Ectodermal cell (in vitro differentiated cells): ENCODE measurements around the gene CPS1.

Experiments
- H3K27ac ChIP-seq: 2 replicates; pipeline ENCODE4 v1.7.0; 2013; ENCODE audit warnings: mild to moderate bottlenecking, low read depth, low read length; ENCODE audit not compliant: insufficient read depth, poor library complexity, severe bottlenecking
- H3K27me3 ChIP-seq: 2 replicates; pipeline ENCODE4 v1.7.0; 2013; ENCODE audit warnings: mild to moderate bottlenecking, low read length; ENCODE audit not compliant: insufficient read depth, control insufficient read depth, poor library complexity, severe bottlenecking
- H3K36me3 ChIP-seq: one replicate; pipeline ENCODE4 v1.7.0; 2013; ENCODE audit warnings: low read length; ENCODE audit not compliant: control insufficient read depth, insufficient read depth
- H3K4me1 ChIP-seq: one replicate; pipeline ENCODE4 v1.7.0; 2013; ENCODE audit warnings: low read length; ENCODE audit not compliant: control insufficient read depth, insufficient read depth
- H3K4me3 ChIP-seq: 2 replicates; pipeline ENCODE4 v1.7.0; 2013; ENCODE audit warnings: low read depth, low read length, control low read depth; ENCODE audit not compliant: insufficient read depth
- H3K9me3 ChIP-seq: 2 replicates; pipeline ENCODE4 v1.7.0; 2013; ENCODE audit warnings: mild to moderate bottlenecking, low read length, moderate library complexity; ENCODE audit not compliant: control insufficient read depth
- WGBS, 2 experiments: methylation state at CpG; one replicate each; pipeline ENCODE4 v1.1.7; 2013; ENCODE audit warnings: missing lambda C conversion rate in 2 of 2; 5-methylcytosine and 5-hydroxymethylcytosine counted together

Gene CPS1

DNA sequence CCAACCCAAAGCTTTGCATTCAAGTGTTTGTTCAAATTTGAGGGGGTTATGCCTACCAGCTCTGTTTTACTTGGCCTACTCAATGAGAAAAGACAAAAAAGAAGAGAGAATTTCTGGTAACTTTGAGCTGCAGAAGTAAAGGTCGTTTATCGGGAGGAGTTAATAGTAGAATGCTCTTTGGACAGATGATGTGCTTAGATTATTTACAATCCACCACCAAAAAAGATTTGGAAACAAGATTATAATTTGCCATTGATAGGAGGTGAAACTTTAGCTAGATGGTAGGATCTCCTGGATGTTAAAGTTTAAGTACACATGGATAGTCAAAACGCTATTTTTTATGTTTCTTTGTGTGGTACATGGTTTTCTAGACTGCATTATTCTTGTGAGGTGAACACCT lies 24.9 kb upstream of the CPS1 start:
- Histone ChIP-seq H3K27ac (no peak overlapping the region), H3K9me3 (no peaks in the 10 kb centered on the region), H3K27me3 (no peaks in the 10 kb centered on the region), H3K4me3 (no peak overlapping the region), H3K36me3 (no peaks in the 10 kb centered on the region), H3K4me1 (peaks cover 7% of the 10 kb centered on the region)
- WGBS, 2 experiments: 92 to 100% methylated on average over 3 of the region's 3 CpGs

GRCh38 chr2:210533389-210533788 lies 23.0 kb upstream of the CPS1 start:
- Histone ChIP-seq H3K9me3 (no peaks in the 10 kb centered on the region), H3K27me3 (no peaks in the 10 kb centered on the region), H3K27ac (no peak overlapping the region), H3K36me3 (no peaks in the 10 kb centered on the region), H3K4me3 (no peak overlapping the region), H3K4me1 (peaks cover 7% of the 10 kb centered on the region)
- WGBS, 2 experiments: 92 to 100% methylated on average over 2 of the region's 2 CpGs

DNA sequence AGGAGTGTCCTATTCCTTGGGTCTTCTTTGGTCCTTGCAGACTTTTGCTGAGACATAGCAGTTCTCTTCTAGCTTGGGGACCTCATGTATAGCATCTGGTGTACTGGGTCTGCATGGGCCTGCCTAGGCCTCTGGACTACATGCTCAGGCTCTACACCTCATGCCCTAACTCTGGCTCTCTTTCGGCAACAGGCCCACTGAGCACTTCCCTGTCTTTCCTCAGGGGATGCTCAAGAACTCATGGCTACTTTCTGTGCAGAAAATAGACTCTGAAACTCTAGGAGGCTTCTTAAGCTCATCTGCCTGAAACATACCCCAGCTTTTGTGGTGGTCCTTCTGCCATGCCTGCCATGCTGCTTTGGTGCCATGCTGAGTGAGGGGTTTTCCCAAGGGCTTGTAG lies 21.5 kb upstream of the CPS1 start:
- Histone ChIP-seq H3K9me3 (no peaks in the 10 kb centered on the region), H3K27me3 (no peaks in the 10 kb centered on the region), H3K27ac (no peak overlapping the region), H3K4me3 (no peak overlapping the region), H3K4me1 (peaks cover 7% of the 10 kb centered on the region), H3K36me3 (no peaks in the 10 kb centered on the region)
- WGBS, 2 experiments: 80 to 94% methylated on average over 1 of the region's 1 CpG

DNA sequence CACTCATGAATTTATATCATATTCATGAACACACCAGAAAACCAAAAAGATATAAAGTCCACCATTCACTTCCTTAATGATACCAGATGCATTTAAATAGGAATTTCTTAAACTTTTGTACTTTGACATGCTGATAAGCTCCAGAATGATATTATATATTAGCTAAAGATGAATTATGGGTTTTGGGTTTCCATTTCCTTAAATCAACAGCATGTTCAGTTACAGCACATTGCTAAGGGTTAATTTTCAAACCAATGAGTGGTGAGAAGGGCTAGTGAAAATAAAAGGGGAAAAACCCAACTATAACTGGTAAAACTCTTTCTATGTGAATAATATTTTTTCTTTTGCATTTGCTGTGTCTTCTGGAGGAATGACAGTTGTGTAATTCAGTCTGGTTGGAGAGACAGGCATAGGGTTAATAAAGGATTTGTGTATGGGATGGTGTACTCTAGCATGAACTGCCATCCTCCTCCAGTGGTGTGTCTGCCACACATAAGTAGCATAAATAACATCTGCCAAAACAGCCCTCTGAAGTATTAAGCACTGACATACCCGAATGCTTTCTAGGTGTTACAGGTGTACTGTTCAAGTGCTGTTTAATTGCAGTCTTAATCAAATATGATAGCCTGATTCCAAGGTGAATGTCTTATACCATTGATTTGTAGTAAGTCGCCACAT lies 19.3 kb upstream of the CPS1 start:
- H3K36me3 ChIP-seq: no peaks in the 10 kb centered on the region
- no peak overlapping the region for H3K4me3 ChIP-seq
- H3K4me1 ChIP-seq: peaks cover 7% of the 10 kb centered on the region
- H3K27ac ChIP-seq: no peak overlapping the region
- WGBS, 2 experiments: 87 to 91% methylated on average over 2 of the region's 2 CpGs
- no peaks in the 10 kb centered on the region for H3K9me3 ChIP-seq
- H3K27me3 ChIP-seq: no peaks in the 10 kb centered on the region

DNA sequence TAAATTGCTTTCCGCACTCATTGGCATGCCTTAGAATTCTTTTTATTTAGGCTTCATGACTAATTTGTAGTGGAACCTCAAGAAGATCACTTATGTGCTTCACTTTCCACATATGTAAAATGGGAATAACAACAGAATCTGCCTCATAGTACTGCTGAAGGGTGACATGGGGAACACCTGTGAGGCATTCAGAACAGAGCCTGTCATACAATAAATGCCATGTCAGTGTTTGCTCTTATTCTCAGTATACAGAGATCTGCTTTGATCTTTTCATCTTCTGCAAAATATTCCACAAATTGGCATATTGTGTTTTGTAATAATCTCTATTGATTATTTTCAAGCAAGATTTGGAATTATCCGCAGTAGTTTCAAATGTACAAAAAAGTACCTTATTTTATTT lies 17.4 kb upstream of the CPS1 start:
- Histone ChIP-seq H3K4me1 (peaks cover 7% of the 10 kb centered on the region), H3K36me3 (no peaks in the 10 kb centered on the region), H3K27ac (no peak overlapping the region), H3K9me3 (no peaks in the 10 kb centered on the region), H3K27me3 (no peaks in the 10 kb centered on the region), H3K4me3 (no peak overlapping the region)
- 97 to 100% methylated on average over 1 of the region's 2 CpGs for WGBS, 2 experiments

DNA sequence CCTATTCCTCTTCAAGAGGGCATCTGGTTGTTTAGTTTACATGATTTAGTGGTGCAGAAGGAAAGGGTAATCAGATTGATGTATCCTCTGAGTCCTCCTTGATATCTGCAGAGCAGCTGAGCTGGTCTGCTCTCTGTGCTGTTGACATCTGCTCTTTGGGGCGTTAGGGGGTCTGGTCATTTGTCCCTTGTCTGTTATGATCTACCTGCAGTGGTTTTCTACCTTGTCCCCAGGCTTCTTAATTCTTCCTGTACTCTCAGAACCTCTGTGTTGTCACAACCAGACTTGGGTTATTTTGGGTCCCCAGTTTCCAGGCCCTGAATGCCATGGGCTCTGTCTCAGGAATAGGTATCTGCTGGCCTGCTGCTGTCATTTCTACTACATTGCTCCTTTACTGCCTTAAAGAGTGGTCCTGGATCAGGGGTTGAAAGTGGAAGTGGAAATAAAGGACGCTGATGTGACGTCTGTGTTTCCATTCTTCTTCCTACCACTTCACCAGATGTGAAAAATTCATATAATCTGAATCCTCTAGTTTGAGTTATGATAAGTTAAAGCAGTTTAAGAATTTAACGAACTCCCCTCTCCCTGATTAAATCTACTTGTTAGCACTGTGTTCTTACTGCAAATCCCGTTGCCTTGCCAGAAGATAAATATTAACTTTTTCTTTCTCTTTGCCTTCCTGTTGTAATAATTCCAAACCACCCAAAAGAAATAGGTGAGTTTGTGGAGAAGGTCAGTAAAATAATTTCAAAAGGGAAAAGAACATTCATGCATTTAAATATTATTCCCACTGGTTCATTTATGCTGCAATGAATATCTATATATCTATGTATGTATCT lies 16.6 kb upstream of the CPS1 start:
- Histone ChIP-seq H3K9me3 (no peaks in the 10 kb centered on the region), H3K27ac (no peak overlapping the region), H3K4me1 (peaks cover 7% of the 10 kb centered on the region), H3K4me3 (no peak overlapping the region), H3K27me3 (no peaks in the 10 kb centered on the region), H3K36me3 (no peaks in the 10 kb centered on the region)
- 88 to 98% methylated on average over 2 to 3 of the region's 5 CpGs for whole genome bisulfite sequencing, 2 experiments

DNA sequence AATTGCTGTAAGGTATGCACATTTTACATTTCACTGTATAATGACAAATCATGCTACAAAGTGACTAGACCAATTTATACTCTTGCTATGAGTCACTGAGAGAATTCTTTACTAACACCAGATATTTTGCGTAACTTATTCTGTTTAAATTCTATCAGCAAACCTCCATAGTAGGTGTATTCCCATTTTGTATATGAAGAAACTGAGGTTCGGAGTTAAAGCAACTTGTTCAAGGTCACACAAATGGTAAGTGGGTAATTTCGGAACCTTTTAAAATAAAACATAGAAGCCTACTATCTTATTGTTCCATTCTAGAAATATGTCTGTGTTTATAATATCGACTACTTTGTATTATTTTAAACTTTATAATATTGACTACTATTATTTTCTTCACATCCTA lies 15.9 kb upstream of the CPS1 start:
- Histone ChIP-seq H3K4me1 (peaks cover under 1% of the 10 kb centered on the region), H3K9me3 (no peaks in the 10 kb centered on the region), H3K27ac (no peak overlapping the region), H3K27me3 (no peaks in the 10 kb centered on the region), H3K4me3 (no peak overlapping the region), H3K36me3 (no peaks in the 10 kb centered on the region)
- 100% methylated on average over 2 of the region's 4 CpGs; no CpG with 5 or more reads in 1 of the 2 experiments for WGBS, 2 experiments

GRCh38 chr2:210540900-210541289 lies 15.5 kb upstream of the CPS1 start:
- WGBS, 2 experiments: 67 to 68% methylated on average over 1 to 2 of the region's 2 CpGs
- Histone ChIP-seq H3K27ac (no peak overlapping the region), H3K36me3 (no peaks in the 10 kb centered on the region), H3K27me3 (no peaks in the 10 kb centered on the region), H3K4me1 (no peaks in the 10 kb centered on the region), H3K9me3 (no peaks in the 10 kb centered on the region), H3K4me3 (no peak overlapping the region)

DNA sequence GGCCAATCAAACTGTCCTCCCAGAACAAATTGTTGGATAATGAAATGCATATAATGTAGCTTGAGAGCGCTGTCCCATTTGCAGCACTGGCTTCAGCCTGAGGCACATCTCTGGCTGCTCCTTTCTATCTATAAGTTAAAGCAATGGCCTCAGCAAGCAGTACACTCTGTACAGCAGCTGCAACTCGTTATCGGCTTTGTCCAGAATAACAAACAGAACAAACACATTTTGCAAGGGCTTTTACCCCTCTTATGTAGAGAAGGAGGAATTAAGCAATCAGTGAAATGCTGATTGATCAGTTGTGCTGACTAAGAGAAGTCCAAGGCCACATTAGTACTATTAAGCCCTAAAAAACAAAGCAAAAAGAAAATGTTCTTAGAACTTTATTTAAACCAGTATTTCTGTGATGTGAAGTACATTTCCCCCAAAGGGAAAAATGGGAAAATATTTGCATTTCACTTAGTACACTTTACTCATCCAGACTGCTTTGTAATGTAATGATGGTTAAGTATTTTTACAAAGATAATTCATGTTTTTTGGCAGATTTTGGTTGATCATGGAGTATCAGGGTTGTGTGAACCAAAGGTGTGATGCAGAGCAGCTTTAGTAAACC lies 15.0 kb upstream of the CPS1 start:
- WGBS, 2 experiments: 93 to 94% methylated on average over 3 of the region's 3 CpGs
- no peaks in the 10 kb centered on the region for H3K36me3 ChIP-seq
- no peak overlapping the region for H3K27ac ChIP-seq
- H3K4me1 ChIP-seq: no peaks in the 10 kb centered on the region
- H3K9me3 ChIP-seq: no peaks in the 10 kb centered on the region
- H3K27me3 ChIP-seq: no peaks in the 10 kb centered on the region
- no peak overlapping the region for H3K4me3 ChIP-seq

GRCh38 chr2:210544007-210544590 lies 12.3 kb upstream of the CPS1 start:
- Histone ChIP-seq H3K36me3 (no peaks in the 10 kb centered on the region), H3K4me1 (no peaks in the 10 kb centered on the region)
- WGBS, 2 experiments: 93 to 99% methylated on average over 3 of the region's 3 CpGs

More at GRCh38 chr2:210544007-210544590, 12.3 kb upstream of the CPS1 start:
- no peak overlapping the region for H3K4me3 ChIP-seq
- H3K27ac ChIP-seq: no peak overlapping the region
- no peaks in the 10 kb centered on the region for H3K9me3 ChIP-seq
- H3K27me3 ChIP-seq: no peaks in the 10 kb centered on the region
